Measurements from ENCODE around the gene LRMDA. TPM values are rescaled to one million over a fixed set of nuclear protein-coding genes. Genes with fewer than 3 reads are reported as not detected.

LRMDA gene
- total and polyA plus RNA-seq, 2 donors from 2014 or later, result 23.2 to 48.6 TPM

DNA sequence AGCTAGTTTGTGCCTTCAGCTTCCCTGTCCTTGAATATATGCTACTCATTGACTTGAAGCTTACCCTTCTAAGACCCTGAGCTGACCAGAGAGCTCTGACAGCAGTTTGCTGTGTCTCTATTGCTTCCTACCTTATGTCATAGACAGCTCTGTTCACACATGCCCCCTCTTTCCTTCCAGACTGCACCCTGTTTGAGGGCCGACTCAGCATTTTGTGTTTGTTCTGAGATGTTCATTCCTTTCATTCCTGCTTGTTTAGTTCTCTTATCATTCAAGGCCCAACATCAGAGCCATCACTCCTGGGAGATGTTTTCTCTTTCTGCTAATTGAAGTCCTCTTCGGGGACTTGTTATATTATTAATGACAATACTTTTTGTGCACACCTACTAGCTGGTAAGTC, 518.9 kb downstream of the LRMDA start:
- H3K27me3 ChIP-seq (ENCODE audit: control insufficient read depth, insufficient read depth, low read length), result no peaks in the 10 kb centered on the region
- no peaks in the 10 kb centered on the region for H3K36me3 ChIP-seq (ENCODE audit: control insufficient read depth in 2 of 3, insufficient read depth in 3 of 3, low read length in 3 of 3)
- no peak overlapping the region for H3K4me3 ChIP-seq (ENCODE audit: low read length in 3 of 3)
- H3K9ac ChIP-seq (ENCODE audit: low read length in 3 of 3), result no peak overlapping the region
- peaks cover 0 to under 1% (median 0%) of the 10 kb centered on the region in 3 donors for H3K9me3 ChIP-seq (ENCODE audit: control insufficient read depth in 2 of 3, insufficient read depth in 1 of 3, low read length in 3 of 3)
- no peak overlapping the region for H3K27ac ChIP-seq (ENCODE audit: low read depth in 2 of 2, low read length in 2 of 2)
- TF ChIP-seq, protein P1, sequence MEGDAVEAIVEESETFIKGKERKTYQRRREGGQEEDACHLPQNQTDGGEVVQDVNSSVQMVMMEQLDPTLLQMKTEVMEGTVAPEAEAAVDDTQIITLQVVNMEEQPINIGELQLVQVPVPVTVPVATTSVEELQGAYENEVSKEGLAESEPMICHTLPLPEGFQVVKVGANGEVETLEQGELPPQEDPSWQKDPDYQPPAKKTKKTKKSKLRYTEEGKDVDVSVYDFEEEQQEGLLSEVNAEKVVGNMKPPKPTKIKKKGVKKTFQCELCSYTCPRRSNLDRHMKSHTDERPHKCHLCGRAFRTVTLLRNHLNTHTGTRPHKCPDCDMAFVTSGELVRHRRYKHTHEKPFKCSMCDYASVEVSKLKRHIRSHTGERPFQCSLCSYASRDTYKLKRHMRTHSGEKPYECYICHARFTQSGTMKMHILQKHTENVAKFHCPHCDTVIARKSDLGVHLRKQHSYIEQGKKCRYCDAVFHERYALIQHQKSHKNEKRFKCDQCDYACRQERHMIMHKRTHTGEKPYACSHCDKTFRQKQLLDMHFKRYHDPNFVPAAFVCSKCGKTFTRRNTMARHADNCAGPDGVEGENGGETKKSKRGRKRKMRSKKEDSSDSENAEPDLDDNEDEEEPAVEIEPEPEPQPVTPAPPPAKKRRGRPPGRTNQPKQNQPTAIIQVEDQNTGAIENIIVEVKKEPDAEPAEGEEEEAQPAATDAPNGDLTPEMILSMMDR (IDR thresholded peaks at IDR 0.05; ENCODE audit: borderline replicate concordance, extremely low read depth, insufficient read depth), result no peak
- FAIRE-seq (no peak), DNase-seq (no peak)
- peaks cover 0 to 2% (median 0%) of the 10 kb centered on the region in 3 donors for H3K4me1 ChIP-seq (ENCODE audit: control insufficient read depth in 2 of 3, insufficient read depth in 2 of 3, low read depth in 1 of 3, low read length in 3 of 3)
- intact Hi-C loops (cut with DNase I), result no loop called here

DNA sequence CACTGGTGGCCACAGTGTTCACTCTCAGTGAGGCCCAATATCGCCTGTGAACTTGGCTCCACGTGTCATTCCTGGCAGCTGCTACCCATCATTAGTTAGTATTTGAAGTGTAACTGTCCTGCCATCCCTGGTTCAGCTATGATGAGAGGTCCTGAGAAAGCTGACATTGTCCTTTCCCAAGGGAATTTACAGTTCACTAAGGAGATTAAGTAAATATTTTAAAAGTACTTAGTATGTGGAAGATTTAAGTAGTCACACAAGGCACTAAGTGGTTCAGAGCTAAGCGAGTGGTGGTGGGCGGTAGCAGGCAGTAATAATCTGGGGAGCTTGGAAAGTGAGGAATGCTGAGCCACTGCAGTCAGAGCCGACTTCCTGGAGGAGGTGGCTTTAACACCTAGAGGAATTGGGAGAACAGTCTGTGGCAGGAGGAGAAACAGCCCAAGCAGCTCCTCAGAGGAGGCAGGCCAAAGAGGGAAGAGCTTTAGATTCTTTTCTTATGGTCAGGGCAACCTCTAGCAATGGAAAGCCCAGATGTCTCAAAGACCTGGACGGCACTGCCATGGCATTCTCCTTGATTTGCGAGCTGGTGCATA, 519.7 kb downstream of the LRMDA start:
- H3K4me1 ChIP-seq (ENCODE audit: control insufficient read depth in 2 of 3, insufficient read depth in 2 of 3, low read depth in 1 of 3, low read length in 3 of 3), result peaks cover 0 to 2% (median 0%) of the 10 kb centered on the region in 3 donors
- H3K27me3 ChIP-seq (ENCODE audit: control insufficient read depth, insufficient read depth, low read length), result no peaks in the 10 kb centered on the region
- no peaks in the 10 kb centered on the region for H3K36me3 ChIP-seq (ENCODE audit: control insufficient read depth in 2 of 3, insufficient read depth in 3 of 3, low read length in 3 of 3)
- no peaks in the 10 kb centered on the region for H3K9me3 ChIP-seq (ENCODE audit: control insufficient read depth in 2 of 3, insufficient read depth in 1 of 3, low read length in 3 of 3)
- FAIRE-seq (no peak), DNase-seq (peak in 2 of 5 donors; percentile 57 to 62)
- intact Hi-C loops (cut with DNase I), result no loop called here
- H3K27ac ChIP-seq (ENCODE audit: low read depth in 2 of 2, low read length in 2 of 2), result no peak overlapping the region
- no peak overlapping the region for H3K4me3 ChIP-seq (ENCODE audit: low read length in 3 of 3)
- no peak overlapping the region for H3K9ac ChIP-seq (ENCODE audit: low read length in 3 of 3)
- TF ChIP-seq, protein P1 (IDR thresholded peaks at IDR 0.05; ENCODE audit: borderline replicate concordance, extremely low read depth, insufficient read depth), result no peak

DNA sequence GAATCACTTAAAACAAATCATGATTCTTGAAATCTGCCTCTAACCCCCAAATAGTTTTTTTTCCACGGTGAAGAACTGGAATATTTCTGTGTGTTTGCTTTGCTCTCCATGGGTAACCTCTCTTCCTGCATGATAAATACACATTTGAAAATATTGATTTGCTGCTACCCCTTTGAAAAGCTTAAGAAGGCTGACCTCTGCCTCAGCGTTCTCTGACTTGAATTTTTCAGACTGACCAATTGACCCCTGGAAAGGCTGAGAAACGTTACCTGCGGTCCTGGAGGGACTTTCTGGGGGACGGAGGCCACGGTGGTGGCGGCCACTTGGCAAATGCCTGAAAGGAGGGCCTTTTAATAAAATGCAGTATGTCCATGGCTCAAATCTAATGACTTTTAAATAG, 520.2 kb downstream of the LRMDA start:
- TF ChIP-seq, protein P1 (IDR thresholded peaks at IDR 0.05; ENCODE audit: borderline replicate concordance, extremely low read depth, insufficient read depth), result no peak
- Histone ChIP-seq H3K27ac (ENCODE audit: low read depth in 2 of 2, low read length in 2 of 2) (no peak overlapping the region), H3K27me3 (ENCODE audit: control insufficient read depth, insufficient read depth, low read length) (no peaks in the 10 kb centered on the region), H3K9me3 (ENCODE audit: control insufficient read depth in 2 of 3, insufficient read depth in 1 of 3, low read length in 3 of 3) (no peaks in the 10 kb centered on the region), H3K4me1 (ENCODE audit: control insufficient read depth in 2 of 3, insufficient read depth in 2 of 3, low read depth in 1 of 3, low read length in 3 of 3) (peaks cover 0 to 2% (median 0%) of the 10 kb centered on the region in 3 donors), H3K9ac (ENCODE audit: low read length in 3 of 3) (no peak overlapping the region), H3K4me3 (ENCODE audit: low read length in 3 of 3) (no peak overlapping the region), H3K36me3 (ENCODE audit: control insufficient read depth in 2 of 3, insufficient read depth in 3 of 3, low read length in 3 of 3) (no peaks in the 10 kb centered on the region)
- FAIRE-seq (no peak), DNase-seq (no peak)
- intact Hi-C loops (cut with DNase I), result no loop called here

DNA sequence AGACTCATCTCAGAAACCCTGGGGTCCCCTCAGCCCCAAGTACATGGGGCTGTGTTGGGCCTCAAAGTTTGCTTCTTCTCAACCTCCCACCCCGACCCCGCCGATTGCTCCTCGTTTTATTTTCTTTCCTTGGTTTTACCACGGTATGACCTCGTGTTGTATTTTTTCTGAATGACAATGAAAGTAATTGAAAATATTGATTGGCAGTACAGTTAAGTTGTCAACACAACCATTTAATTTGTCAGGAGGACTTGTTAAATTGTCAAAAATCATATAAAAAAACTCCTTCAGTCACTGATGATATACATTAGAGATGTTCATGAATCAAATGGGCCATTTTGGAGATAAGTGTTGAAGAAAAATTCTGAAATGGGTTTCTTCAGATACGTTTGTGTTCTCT, 520.7 kb downstream of the LRMDA start:
- Histone ChIP-seq H3K27ac (ENCODE audit: low read depth in 2 of 2, low read length in 2 of 2) (no peak overlapping the region), H3K27me3 (ENCODE audit: control insufficient read depth, insufficient read depth, low read length) (no peaks in the 10 kb centered on the region), H3K36me3 (ENCODE audit: control insufficient read depth in 2 of 3, insufficient read depth in 3 of 3, low read length in 3 of 3) (no peaks in the 10 kb centered on the region), H3K9me3 (ENCODE audit: control insufficient read depth in 2 of 3, insufficient read depth in 1 of 3, low read length in 3 of 3) (no peaks in the 10 kb centered on the region), H3K4me1 (ENCODE audit: control insufficient read depth in 2 of 3, insufficient read depth in 2 of 3, low read depth in 1 of 3, low read length in 3 of 3) (peaks cover 0 to 2% (median 0%) of the 10 kb centered on the region in 3 donors), H3K4me3 (ENCODE audit: low read length in 3 of 3) (no peak overlapping the region), H3K9ac (ENCODE audit: low read length in 3 of 3) (no peak overlapping the region)
- intact Hi-C loops (cut with DNase I), result no loop called here
- TF ChIP-seq, protein P1 (IDR thresholded peaks at IDR 0.05; ENCODE audit: borderline replicate concordance, extremely low read depth, insufficient read depth), result no peak
- DNase-seq, result no peak
- no peak for FAIRE-seq
